ENCODE results near the gene VTCN1.

The VTCN1 gene

GRCh38 chr1:117198097-117198496 lies 12.6 kb downstream of the VTCN1 start:
- no peak overlapping the region for H3K4me3 ChIP-seq (replicated peaks; ENCODE audit: low read depth, low read length)
- no peak for DNase-seq (ENCODE audit: extremely low read depth, low read depth)
- TF ChIP-seq, protein P1, sequence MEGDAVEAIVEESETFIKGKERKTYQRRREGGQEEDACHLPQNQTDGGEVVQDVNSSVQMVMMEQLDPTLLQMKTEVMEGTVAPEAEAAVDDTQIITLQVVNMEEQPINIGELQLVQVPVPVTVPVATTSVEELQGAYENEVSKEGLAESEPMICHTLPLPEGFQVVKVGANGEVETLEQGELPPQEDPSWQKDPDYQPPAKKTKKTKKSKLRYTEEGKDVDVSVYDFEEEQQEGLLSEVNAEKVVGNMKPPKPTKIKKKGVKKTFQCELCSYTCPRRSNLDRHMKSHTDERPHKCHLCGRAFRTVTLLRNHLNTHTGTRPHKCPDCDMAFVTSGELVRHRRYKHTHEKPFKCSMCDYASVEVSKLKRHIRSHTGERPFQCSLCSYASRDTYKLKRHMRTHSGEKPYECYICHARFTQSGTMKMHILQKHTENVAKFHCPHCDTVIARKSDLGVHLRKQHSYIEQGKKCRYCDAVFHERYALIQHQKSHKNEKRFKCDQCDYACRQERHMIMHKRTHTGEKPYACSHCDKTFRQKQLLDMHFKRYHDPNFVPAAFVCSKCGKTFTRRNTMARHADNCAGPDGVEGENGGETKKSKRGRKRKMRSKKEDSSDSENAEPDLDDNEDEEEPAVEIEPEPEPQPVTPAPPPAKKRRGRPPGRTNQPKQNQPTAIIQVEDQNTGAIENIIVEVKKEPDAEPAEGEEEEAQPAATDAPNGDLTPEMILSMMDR (IDR thresholded peaks at IDR 0.05; ENCODE audit: low read depth, low read length, missing control alignments): no peak

GRCh38 chr1:117189726-117190125 lies 21.0 kb downstream of the VTCN1 start:
- H3K4me3 ChIP-seq (replicated peaks; ENCODE audit: low read depth, low read length): no peak overlapping the region
- DNase-seq (ENCODE audit: extremely low read depth, low read depth): no peak
- TF ChIP-seq, protein P1 (IDR thresholded peaks at IDR 0.05; ENCODE audit: low read depth, low read length, missing control alignments): no peak

DNA sequence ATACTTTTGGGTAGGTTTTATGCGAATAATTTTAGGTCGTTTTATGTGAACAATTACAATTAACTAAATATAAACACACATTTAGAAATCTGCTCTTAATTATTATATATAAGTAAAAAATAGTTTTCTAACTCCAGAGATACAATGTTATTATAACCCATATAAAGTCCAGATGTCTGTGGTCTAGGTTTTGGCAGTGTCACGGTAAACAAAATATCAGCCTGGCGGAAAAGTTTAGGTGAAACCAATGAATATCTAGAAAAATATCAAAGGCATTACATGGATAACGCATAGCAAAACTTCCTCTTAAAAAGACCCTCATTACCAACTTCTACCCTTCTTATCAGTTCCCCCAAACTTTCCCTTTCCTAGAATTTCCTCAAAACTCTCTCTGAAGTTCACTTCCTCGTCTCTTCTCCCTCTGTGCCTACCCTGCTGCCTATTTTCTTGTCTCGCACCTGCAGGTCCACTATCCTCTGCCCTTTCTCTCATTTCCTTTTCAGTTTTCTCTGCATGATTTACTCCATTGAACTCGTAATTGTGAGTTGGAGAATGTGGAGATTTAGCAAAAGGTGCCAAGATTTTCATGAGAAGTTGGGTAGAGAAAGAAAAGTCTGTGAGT lies 21.8 kb downstream of the VTCN1 start:
- H3K4me3 ChIP-seq (replicated peaks; ENCODE audit: low read depth, low read length): no peak overlapping the region
- TF ChIP-seq, protein P1 (IDR thresholded peaks at IDR 0.05; ENCODE audit: low read depth, low read length, missing control alignments): no peak
- no peak for DNase-seq (ENCODE audit: extremely low read depth, low read depth)

DNA sequence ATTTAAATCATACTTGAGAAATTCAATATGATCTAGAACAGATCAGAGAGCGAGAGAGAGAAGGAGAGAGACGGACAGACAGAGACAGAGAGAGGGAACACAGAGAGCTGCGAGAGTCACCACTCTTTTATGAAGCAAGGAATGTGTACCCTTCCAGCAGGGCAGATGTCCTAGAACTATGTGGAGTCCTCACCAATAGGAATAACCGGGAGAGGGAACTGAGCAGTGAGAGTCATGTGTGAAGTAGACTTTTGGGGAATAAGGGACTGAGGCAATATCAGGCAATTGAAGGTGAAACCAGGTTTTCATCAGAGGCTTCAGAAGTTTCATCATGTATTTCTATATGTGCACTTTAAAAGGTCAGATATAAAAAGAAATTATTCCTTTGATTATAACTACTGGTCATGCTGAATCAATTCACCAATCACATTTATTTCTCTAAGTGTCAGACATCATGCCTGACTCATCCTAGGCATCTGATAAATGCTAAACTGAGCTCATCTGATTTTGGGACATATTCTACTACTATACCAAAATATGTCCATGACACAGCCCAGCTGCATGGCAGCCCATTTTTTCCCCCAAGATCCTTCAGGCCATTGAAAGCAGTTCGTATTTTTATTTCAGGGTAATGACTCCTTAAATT lies 22.4 kb downstream of the VTCN1 start:
- TF ChIP-seq, protein P1 (IDR thresholded peaks at IDR 0.05; ENCODE audit: low read depth, low read length, missing control alignments): no peak
- DNase-seq (ENCODE audit: extremely low read depth, low read depth): no peak
- no peak overlapping the region for H3K4me3 ChIP-seq (replicated peaks; ENCODE audit: low read depth, low read length)

GRCh38 chr1:117183112-117183511 lies 27.6 kb downstream of the VTCN1 start:
- no peak for DNase-seq (ENCODE audit: extremely low read depth, low read depth)
- TF ChIP-seq, protein P1 (IDR thresholded peaks at IDR 0.05; ENCODE audit: low read depth, low read length, missing control alignments): no peak
- H3K4me3 ChIP-seq (replicated peaks; ENCODE audit: low read depth, low read length): no peak overlapping the region

DNA sequence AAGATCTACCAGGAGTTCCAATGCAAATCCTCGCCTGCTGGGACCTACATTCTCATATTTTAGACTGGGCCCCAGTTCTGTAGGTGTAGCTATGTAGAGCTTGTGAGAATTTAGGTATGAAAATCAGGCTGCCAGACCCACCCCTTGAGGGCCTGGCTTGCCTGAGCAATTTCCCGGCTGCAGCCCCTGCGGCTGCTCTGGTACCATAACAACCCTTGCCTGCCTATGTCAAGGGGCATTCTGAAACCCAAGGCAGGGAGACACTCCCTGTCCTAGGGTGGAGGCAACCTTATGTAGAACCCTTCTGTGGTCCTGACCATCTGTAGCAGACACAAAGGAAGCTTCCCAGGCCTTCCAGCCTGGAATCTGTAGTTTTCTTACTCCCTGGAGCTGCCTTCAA lies 28.4 kb downstream of the VTCN1 start:
- TF ChIP-seq, protein P1 (IDR thresholded peaks at IDR 0.05; ENCODE audit: low read depth, low read length, missing control alignments): no peak
- H3K4me3 ChIP-seq (replicated peaks; ENCODE audit: low read depth, low read length): no peak overlapping the region
- no peak for DNase-seq (ENCODE audit: extremely low read depth, low read depth)

Measured in HFF-Myc (cell line).